ENCODE measurements around the gene ARID1B. TPM values are rescaled to one million over a fixed set of nuclear protein-coding genes. Genes with fewer than 3 reads are reported as not detected.

Gene ARID1B
- total RNA-seq, 2 experiments from 2014 or later, result 36.9 to 38.9 TPM

GRCh38 chr6:156961282-156961892 lies 184.2 kb downstream of the ARID1B start:
- Mint-ChIP-seq H3K4me1 (ENCODE audit: low read depth) (peaks cover 47% of the 10 kb centered on the region), H3K27me3 (no peaks in the 10 kb centered on the region), H3K27ac (no peak overlapping the region), H3K36me3 (ENCODE audit: low read depth) (no peaks in the 10 kb centered on the region), H3K4me3 (no peak overlapping the region), H3K9me3 (no peaks in the 10 kb centered on the region)
- ChIA-PET POLR2A (interaction anchor here (0.6 to 0.9 kb wide), 2 partner anchors 25 to 183 kb away, joined by 3 read pairs; no protein-coding TSS in a partner anchor), CTCF (interaction anchor here (0.8 kb wide), 1 partner anchor 106 kb away, joined by 3 read pairs; no protein-coding TSS in a partner anchor)
- intact Hi-C loops (cut with micrococcal nuclease), result no loop called here
- ATAC-seq, result no peak
- TF ChIP-seq, protein P1, sequence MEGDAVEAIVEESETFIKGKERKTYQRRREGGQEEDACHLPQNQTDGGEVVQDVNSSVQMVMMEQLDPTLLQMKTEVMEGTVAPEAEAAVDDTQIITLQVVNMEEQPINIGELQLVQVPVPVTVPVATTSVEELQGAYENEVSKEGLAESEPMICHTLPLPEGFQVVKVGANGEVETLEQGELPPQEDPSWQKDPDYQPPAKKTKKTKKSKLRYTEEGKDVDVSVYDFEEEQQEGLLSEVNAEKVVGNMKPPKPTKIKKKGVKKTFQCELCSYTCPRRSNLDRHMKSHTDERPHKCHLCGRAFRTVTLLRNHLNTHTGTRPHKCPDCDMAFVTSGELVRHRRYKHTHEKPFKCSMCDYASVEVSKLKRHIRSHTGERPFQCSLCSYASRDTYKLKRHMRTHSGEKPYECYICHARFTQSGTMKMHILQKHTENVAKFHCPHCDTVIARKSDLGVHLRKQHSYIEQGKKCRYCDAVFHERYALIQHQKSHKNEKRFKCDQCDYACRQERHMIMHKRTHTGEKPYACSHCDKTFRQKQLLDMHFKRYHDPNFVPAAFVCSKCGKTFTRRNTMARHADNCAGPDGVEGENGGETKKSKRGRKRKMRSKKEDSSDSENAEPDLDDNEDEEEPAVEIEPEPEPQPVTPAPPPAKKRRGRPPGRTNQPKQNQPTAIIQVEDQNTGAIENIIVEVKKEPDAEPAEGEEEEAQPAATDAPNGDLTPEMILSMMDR (IDR thresholded peaks at IDR 0.05), result no peak
- no peak for DNase-seq

- intact Hi-C loops (cut with micrococcal nuclease), result no loop called here
- Mint-ChIP-seq H3K27me3 (no peaks in the 10 kb centered on the region), H3K36me3 (ENCODE audit: low read depth) (no peaks in the 10 kb centered on the region), H3K27ac (no peak overlapping the region), H3K4me1 (ENCODE audit: low read depth) (peaks cover 38% of the 10 kb centered on the region), H3K4me3 (no peak overlapping the region), H3K9me3 (no peaks in the 10 kb centered on the region)
- ChIA-PET POLR2A (interaction anchor here (0.6 to 1.5 kb wide), 2 partner anchors 20 to 157 kb away, joined by 3 to 4 read pairs; no protein-coding TSS in a partner anchor), CTCF (interaction anchor here (1.0 to 1.2 kb wide), 2 partner anchors 12 to 71 kb away, joined by 3 to 4 read pairs; no protein-coding TSS in a partner anchor)
- peak; percentile 96 for ATAC-seq
- TF ChIP-seq, protein P1 (IDR thresholded peaks at IDR 0.05), result no peak
- peak; percentile 65 for DNase-seq
These were observed 186.8 kb downstream of the ARID1B start for GRCh38 chr6:156963712-156964700.

GRCh38 chr6:156967852-156968251 lies 190.7 kb downstream of the ARID1B start:
- Mint-ChIP-seq H3K9me3 (no peaks in the 10 kb centered on the region), H3K27ac (no peak overlapping the region), H3K27me3 (no peaks in the 10 kb centered on the region), H3K4me1 (ENCODE audit: low read depth) (peaks cover 57% of the 10 kb centered on the region), H3K36me3 (ENCODE audit: low read depth) (no peaks in the 10 kb centered on the region), H3K4me3 (no peak overlapping the region)
- DNase-seq (no peak), ATAC-seq (no peak)
- CTCF ChIA-PET, result no interaction called here
- intact Hi-C loops (cut with micrococcal nuclease), result no loop called here
- TF ChIP-seq, protein P1 (IDR thresholded peaks at IDR 0.05), result no peak
- POLR2A ChIA-PET, result no interaction called here

DNA sequence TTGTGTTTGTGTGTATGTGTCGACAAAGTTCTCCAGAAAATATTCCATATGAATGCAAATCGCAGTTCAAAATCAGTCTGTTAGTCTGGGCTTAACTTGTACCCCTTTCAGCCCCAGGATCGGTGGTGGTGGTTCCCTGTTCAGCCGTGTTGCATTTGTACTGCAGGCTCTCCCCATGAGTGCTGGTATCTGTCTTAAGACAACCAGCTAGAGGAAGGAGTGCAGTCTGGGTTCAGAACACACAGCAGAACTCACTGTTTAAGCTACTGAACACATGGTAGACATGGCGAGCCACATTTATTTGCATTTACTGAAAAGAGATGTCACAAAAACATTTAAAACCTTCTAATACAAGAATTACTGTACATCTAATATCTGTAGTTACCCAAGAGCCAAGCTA lies 192.1 kb downstream of the ARID1B start:
- no peaks in the 10 kb centered on the region for H3K36me3 Mint-ChIP-seq (ENCODE audit: low read depth)
- TF ChIP-seq, protein P1 (IDR thresholded peaks at IDR 0.05), result no peak
- H3K4me1 Mint-ChIP-seq (ENCODE audit: low read depth), result peaks cover 55% of the 10 kb centered on the region
- CTCF ChIA-PET, result no interaction called here
- POLR2A ChIA-PET, result interaction anchor here (0.7 kb wide), 1 partner anchor 52 kb away, joined by 3 read pairs; no protein-coding TSS in a partner anchor
- ATAC-seq, result no peak
- no peaks in the 10 kb centered on the region for H3K9me3 Mint-ChIP-seq
- no peaks in the 10 kb centered on the region for H3K27me3 Mint-ChIP-seq
- H3K27ac Mint-ChIP-seq, result no peak overlapping the region
- DNase-seq, result no peak
- intact Hi-C loops (cut with micrococcal nuclease), result no loop called here
- no peak overlapping the region for H3K4me3 Mint-ChIP-seq

All from activated CD8-positive, alpha-beta T cell treated with anti-CD3 and anti-CD28 coated beads for 36 hours (primary cell).